CD4-positive, alpha-beta T cell treated with Interleukin-21 for 1 hour (primary cell): ENCODE data around the gene HOXB3.

ENCODE experiments used
- DNase-seq: peaks from one replicate; pipeline ENCODE4 v3.0.0-alpha.2; 2020

The HOXB3 gene

DNA sequence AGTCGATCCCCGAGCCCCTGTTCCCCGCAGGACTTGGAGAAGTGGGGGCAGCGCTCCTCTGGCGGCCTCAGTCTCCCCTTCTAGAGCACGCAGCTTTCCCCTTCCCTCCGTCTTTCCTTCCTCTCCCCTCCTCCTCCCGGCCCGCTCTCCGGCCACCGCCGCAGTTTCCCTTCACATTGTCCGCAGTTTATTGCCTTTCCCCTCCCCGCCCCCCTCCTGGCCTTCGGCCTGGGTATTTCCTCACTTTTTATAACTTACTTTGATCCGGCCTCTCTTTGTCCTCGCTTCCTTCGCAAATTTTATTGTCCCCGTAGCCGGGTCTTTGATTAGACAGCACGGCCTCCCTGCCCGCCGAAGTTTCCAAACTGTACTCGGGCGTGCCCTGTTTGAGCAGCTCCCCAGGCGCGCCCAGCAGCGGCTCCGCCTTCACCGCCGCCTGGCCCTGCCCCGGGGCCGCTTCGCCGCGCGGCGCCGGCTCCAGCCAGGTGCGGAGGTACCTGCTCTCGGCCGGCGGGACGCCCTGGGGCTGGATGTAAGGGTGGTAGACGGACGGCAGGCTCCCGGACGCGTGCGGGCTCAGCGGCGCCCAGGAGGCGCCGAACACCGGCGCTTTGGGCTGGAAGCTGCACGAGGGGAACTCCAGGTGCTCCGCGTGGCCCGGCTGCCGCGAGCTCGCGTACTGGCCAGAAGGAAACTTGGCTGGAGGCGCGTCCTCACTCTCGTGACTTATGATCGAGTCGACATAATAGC, 35.6 kb upstream of the HOXB3 start:
- DNase-seq, result peak; percentile 35

DNA sequence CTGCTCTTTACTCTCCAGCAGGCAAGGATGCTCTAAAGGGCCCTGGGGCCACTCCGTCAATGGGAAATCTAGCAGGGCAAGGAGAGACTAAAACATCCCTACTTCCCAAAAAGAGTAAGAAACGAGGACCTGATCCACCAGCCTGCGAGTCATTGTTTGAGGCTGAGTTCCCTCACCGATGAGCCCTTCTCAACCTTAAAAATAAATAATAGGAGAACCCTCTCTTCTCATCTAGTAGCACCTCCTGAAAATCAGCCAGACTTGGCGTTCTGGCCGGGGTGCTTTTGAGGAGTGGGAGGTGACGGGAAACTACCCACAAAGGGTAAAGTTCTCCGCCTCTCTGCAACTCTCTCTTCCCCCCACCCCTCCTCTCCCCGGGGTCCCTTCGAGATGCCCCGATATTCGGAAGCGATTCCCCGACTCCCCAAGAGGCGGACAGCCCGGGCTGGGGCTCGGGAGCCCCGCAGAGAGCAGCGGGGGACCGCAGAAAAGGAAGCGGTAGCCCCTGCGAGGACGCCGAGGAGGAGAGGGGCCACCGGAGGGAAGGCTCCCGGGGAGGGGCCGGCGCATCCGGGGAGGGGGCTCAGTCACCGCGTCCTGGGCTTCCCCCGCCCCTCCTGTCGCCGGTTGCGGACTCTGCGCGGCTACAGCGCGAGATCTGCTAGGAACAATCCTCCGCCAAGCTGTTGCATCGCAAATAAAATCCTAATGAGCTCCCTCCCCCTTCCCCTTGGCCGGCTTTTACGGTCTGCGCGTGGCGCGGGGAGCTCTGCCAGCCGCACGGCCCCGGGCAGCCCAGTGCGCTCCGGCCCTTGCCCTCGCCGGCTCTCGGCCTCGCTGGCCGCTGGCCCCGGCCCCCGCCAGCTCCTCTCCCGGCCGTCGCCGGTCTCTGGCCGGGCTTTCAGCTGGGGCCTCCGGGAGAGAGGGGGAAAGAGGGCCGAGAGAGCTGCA, 34.8 kb upstream of the HOXB3 start:
- DNase-seq, result peak; percentile 33

DNA sequence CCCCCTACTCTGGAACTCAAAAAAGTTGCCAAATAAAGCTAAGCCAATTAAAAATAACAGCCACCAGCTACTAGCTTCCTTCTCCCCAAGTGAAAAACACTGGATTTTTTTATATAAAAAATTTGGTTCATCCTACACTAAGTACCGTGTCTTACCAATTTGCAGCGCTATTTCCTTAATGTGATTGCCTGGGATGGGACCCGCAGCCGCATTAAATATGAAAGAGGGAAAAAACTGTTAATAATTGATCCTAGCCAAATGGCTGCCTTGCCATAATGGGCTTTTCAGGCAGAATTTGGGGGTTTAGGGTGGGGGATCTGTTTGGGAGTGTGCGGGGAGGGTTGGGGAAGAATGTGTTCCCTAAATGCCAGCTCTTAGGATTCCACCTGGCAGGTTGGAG, 34.1 kb upstream of the HOXB3 start:
- DNase-seq, result no peak

DNA sequence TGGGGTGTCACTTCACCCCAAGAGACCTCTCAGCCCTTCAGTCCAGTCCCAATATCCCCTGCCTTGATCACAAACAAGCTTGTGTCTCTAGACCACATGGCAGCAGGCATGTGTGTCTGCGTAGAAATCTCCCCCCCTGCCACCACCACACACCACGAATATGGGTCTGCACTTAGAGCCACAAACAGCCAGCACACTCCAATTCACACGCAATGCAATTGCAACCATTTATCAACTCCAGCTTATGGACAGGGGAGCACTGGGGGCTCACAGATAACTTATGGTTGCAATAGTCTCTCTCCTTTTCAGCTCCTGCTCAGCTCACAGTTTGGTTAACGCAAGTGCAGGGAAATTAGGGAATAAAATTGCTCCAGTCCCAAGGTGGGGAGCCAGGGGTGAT, 33.5 kb upstream of the HOXB3 start:
- no peak for DNase-seq

DNA sequence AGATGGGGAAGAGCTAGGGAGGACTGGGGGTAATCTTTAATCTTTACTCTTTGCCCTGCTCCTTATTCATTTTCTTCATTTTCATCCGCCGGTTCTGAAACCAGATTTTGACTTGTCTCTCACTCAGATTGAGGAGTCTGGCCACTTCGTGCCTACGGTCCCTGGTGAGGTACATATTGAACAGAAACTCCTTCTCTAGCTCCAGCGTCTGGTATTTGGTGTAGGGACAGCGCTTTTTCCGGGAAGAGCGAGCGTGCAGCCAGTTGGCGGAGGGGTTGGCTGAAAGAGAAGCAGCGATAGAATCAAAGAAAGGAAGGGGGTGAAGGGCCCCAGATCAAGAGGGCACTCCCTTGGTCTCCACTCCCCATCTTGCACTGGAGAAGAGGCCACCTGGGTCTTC, 32.8 kb upstream of the HOXB3 start:
- DNase-seq, result no peak

DNA sequence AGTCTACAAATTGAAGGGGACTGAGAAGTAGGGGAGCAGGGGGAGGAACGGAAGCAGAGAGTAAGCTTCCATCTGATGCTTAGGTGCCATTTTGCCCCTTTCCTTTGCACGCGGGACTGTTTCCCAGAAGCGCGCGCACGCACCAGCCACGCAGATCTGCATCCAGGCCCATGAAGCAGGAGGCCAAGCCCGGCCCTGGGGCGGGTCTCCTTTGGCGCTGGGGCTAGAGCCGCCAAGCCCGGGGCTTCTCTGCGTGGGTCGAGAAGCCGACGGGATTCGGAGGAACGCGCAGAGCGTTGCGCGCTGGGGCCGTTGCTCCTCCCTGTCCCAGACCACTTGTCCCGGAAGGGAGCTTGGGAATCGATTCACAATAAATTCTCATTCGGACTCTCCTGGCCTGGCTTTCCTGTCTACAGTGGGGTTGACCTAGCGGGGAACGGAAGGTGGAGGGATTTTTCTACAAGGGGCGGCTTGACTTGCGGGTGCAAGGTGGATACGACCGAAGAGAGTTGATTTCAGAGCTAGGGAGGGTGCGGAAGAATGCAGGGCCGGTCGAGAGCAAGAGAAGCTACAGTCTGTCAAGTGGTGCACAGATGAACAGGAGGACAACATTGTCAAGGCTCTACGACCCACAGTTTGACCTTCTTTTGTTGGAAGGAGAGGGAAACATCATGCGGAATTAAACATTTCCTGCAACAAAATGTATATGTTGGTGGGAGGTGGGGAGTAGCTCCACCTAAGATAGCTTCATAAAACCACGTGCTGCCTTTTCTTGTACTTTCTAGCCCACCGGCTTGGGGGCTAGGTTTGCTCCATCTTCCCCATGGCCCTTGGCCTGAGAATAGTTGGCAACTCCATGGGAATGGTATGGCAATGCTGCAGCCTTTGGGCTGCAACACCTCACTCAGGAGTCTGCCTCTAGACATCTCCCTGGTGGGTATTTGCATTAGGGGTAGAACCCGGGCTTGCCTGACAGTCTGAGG, 31.7 kb upstream of the HOXB3 start:
- DNase-seq, result no peak

DNA sequence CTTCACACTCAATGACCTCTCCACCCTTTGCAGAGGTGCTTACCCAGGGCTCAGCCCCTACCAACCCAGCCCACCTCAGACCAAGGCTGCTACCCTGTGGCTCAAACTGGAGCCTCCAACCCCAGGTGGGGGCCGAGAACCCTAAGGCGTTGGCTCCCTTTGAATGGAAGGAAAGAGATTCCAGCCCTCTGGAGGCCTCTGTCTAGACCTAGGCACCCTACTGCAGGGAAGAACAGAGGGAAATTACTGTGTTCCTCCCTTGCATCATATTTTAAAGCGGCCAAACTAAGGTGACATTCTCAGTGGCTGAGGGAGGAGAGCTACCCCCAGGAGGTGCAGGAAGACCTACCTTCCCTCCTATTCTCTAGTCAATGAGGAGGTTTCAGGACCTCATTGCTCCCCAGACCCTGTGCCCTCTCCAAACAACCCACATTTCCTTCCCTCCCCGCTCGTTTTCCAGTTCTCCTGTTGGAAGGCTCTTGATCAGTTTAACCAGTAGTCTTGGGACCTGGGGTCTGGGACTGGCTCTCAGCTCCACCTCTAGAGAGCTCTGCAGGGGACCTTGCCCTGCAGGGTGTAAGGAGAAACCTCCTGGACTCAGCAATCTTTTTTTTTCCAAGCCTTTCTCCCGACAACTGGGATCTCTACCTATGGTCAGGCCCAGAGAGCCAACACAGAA, 30.6 kb upstream of the HOXB3 start:
- no peak for DNase-seq

DNA sequence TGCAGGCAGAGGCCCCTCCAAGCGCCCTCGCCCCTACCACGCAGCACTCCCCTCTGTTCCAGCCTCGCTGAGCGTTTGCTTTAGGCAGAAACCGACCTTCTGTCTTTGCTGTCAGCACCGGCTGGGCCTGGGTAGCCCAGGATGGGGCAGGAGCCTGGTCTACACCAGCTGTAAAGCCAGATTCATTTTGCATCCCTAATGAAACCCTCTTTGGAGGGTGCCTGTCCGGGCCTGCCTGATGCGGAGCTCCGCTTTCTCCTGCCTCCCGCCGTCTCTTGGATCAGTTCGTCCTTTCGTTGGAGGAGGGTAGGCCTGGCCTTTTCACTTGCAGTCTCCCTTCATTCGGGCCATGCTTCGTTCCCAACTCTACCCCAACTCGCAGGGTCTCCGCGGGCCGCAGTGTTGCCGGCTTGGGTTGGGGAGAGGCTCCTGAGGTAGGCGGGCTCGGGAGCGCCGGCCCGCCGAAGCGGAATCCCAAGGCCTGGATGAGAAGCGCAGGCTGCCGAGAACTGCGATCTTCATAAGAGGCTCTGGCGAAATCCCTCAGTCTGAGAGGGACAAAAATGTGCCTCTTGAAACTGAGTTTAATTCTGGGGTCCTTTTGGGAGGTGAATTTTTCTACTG, 29.9 kb upstream of the HOXB3 start:
- no peak for DNase-seq

DNA sequence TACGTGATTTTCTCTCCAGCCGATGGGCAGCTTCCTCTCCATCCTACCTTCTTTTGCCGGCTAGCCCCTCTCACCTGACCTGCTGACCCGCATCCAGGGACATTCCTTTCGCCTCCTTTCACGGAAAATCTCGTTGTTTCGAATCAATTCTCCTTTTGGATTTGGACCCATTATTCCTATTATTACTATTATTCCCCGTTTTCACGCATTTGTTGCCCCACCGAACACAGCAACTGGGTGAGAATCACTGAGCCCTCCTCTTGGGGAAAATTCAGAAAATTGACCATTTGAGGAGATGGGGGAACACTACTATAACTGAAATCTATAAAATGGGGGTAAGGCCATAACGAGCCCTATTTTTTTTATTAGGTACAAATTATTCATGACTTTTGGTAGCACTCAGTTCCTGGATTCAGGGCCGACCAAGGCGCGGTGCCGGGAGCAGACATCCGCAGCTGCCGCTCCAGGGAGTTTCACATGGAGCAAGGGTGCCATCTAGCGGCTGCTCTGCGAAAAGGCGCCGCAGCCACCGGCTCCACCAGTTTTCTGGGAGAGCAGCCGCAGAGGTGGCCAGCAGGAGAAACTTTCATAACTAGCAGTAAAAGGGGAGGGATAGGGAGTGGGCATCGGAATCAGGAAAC, 28.3 kb upstream of the HOXB3 start:
- DNase-seq, result peak; percentile 85

DNA sequence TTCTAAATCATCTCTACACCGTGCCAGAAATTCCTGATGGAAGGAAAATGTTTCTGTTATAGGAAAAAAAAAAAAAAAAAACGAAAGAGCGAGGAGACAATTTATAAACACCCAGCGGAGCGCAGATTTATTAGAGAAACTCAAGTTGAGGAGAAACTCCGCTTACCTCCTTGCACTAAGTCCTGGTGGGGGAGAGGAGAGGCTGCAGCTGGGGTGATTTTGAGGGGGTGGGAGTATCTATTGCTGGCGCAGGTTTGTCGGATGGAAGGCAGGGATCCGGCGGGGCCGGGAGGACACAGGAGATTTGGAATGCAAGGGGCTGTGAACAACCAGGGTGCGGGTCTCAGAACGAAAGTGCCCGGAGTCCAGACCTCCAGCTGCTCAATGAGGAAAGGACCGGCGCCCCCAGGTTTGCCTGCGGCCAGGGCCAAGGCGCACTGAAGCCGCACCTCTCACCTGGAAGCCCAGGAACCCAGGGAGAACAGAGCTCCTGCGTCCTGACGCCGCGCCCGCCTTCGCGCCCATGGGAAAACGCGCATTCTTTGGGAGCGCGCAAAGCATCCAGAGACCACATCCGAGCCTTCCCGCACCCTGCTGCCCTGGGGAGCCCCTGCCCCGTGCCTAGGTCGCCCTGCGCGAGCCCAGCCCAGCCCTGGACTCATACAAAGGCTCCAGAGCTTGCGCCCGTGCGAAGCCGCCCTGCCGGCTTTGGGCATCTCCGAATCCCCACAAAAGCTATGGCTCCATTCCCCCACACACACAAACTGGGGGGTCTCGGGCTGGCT, 27.6 kb upstream of the HOXB3 start:
- DNase-seq, result no peak

DNA sequence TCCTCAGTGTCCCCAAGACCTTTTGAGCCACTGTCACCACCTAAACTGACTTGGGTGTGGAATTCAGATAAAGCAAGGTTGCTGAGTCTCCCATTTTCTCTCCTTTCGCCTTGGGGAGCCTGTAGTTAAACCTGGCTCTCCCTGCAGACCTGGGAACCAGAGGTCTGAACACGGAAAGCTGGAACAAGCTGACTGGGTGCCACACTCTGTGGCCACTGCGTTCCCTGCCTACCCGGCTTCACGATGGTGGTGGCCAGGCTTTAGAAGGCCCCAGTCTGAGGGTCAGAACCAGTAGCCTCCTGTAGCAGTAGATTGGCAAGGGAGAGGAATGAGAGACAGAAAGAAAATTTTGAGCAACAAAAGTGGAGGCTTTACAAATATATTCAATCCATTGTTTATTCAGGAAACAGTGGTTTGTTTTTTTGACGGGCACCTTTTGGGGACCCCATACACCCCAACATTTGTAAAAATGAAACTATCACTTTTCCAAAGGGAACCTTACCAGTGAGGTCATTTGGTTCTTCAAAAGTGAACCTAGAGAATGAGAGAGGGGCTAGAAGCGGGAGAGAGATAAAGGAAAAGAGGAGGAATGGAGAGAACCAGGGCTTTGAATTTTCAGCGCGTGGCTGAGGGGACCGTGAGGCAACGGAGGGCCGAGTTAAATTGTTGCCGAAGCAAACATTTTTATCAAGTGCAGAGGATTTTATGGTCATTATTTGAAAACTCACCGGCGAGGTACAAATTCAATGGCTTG, 26.9 kb upstream of the HOXB3 start:
- no peak for DNase-seq

DNA sequence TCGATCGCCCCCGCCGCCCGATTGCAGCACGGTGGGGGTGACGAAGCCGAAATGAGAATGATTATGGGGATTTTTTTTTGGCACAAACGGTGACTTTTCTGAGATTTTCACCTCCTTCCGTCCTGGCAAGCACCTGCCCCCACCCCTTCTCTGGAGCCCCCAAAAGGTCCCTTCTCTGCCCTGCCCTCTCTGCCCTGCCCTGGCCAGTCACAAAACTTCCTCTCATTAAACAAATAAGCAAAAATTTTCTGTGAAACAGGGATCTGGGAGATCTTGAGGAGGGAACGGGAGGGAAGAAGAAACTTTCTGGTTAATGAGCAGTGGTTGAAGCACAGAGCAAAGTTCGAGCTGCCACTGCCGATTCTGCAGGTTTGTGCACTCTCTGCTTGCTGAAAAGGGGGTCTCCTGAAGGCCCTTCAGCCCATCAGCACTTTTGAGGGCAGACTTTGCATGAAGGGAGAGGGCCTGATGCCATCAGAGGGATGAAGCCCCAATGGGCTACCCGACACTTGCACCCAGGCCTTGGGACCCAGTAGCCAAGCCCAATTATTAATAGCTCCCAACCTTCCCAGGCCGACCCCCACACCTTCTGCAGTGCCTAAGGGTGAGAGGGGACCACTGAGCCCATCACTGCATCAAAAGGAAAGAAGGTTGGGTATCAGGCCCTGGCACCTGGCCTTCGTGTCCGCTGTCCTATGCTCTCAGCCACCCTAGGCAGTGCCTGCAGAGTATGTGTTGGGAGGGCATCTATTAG, 26.1 kb upstream of the HOXB3 start:
- no peak for DNase-seq

DNA sequence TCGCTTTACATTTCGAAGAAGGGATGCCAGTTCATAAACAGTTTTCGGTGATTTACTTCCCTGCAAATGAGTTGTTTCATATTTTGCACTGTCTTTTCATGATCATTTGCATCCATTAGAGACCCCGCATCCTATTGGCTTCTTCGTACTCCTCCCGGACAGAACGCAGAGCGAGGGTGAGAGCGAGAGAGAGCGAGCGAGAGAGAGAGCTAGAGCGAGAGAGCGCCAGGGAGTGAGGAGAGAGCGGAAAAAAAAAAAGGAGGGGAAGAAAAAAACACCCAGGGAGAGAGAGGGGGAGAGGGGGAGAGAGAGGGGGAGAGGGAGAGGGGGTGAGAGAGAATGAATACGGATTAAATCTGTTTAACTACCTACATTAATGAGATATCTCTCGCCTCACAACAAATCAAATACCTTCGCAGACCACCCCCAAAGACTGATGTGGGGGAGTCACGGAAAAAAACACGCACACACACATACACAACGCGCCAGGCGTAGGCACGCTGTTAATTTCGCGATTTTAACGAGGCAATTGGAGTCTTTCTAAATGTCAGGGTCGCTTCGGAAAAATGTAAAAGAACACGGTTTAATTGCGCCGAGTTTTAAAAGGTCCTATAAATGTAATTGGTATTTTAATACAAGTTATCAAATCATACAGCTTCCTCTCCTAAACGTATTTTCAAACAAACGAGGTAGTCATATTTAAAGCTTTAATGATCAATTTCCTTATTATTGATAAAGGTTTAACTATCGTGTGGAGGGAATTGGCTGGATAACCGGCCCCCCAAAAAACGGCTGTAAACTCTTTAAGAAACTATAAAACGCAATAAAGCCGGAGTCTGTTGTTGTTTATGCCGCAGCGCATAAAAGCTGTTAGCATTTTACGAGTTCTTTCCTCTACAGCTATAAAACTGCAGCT, 25.3 kb upstream of the HOXB3 start, which contains the start of gene HOXB8:
Gene HOXB8, minus strand, starts transcription at position 246 of the 916 bp plus-strand sequence. CDS start 588 bp downstream, outside the sequence.
- no peak for DNase-seq

DNA sequence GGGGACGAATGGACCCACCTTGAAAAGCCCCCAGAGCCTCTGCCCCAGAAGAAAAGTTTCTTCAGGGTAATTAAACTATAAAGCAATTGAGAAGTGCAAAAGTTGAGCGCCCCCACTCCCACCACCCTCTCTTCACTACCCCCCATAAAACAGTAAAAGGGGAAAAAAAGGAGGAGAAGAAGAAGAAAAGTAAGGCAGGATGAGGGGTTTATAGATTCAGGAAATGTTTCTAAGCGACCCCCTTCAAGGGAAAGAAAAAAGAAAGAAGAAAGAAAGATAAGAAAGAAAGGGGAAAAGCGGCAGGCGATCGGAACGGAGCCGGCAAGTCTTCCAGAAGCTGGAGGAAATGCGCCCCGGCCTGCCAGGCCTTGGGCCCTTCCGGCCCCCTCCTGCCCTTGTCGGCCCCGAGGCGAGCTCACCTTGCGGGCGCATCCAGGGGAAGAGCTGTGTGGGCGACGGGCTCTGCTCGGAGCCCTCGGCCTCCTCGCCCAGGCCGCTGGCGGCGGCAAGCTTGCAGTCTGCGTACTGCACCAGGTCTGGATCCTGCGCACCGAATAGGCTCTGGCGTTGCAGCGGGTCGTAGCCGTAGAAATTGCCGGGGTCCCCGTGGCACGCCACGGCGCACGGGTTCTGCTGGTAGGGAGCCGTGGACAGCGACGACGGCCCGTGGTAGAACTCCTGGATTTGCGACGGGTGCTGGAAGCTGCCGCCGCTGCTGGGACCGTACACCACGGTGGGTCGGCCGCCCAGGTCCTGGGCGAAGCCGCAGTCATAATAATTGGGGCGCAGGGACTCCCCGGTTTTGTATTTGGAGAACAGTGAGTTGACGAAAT, 24.0 kb upstream of the HOXB3 start:
- peak; percentile 38 for DNase-seq

DNA sequence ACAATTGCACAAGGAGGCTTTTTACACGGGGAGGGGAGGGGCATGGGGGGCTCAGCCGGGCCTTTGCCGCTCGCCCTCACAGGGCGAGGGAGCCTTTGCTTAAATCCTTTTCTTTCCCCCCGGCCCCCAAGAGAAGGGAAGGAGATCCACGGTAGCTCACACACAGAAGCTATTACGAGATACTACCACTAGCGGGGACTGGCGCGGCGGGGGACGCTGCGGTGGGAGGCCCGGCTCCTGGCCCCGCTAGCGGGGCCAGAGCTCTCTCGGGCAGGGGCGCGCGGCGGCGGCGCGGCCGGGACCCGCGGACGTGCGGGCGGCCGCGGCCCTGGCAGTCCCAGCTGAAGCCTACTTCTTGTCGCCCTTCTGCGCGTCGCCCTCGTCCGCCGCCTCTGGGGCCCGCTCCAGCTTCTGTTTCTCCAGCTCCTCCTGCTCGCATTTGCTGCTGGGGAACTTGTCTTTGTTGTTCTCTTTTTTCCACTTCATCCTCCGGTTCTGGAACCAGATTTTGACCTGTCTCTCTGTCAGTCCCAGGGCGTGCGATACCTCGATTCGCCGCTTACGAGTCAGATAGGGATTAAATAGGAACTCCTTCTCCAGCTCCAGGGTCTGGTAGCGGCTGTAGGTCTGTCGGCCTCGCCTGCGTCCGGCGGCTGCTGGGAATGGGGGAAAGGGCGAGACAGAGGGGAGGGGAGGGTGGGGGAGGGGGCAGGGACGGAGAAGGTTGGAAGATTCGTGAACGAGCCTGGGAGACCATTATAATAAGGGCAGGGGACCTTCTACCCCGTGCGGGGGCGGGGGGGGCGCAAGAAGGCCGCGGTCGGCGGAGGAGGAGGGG, 23.0 kb upstream of the HOXB3 start:
- peak; percentile 58 for DNase-seq

DNA sequence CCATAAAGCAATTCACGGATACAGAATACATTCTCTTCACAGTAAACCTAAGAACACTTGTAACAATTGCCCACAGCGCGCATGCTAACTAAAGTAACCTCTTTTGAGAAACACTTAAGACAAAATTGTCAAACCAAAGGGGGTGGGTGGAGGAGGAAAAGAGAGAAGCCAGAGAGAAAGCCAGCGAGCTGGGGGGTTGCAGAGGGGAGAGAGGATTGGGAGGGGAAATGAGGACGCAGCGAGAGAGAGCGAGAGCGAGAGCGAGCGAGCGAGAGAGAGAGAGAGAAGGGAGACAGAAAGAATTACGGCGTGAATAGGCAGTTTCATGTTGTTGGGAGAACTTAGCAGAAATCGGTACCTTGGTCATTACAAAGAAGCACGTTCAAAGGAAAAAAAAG, 22.4 kb upstream of the HOXB3 start:
- DNase-seq, result no peak
